HG03135 (cell line): Measurements from ENCODE around the gene ZNF10.
A peak's percentile ranks its signal among the peaks of the same experiment; 100 is the strongest.

Experiments used
- ATAC-seq: cut with Tn5 transposase; IDR thresholded peaks from one replicate; pipeline ENCODE4 v1.9.1; 2021; ENCODE audit warnings: mild to moderate bottlenecking, moderate library complexity; ENCODE audit not compliant: unreplicated experiment

ZNF10 gene

DNA sequence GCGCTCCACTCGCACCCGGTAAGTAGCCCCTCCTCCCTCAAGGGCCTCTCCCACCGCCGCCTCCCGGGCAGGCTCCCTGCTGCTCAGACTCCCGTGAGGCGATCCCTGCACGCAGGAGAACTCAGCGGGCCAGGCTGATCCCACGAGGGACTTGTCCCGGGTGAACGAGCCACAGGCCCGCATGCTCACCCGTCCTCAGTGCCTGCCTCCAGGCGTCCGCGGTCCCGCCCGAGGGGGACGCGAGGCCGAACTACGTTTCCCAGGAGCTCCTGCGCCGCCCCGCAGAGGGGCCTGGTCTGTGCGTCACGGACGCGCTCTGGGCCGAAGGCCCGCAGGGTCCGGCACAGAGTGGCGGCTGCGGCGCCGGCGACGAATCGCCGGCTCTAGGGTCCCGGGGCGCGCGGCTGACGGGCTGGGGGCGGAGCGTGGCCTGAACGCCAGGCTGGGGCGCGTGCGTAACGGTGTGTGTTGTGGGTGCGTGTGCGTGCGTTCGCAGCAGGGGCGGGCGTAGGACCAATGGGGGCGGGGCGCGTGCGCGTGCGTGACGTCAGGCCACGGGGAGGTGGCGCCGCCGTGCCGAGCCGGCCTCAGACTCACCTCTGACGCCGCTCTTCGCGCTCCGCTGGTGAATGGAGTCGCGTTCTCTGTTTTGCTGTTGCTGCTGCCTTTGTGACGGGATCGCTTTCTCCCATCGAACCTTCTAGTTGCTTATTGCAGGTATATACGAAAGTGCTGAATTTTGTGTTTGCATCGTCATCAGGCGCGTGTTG, at the start of gene ZNF10, which contains the start of gene ZNF891:
Gene ZNF10, plus strand, starts transcription at position 590 of the 770 bp plus-strand sequence. CDS start 13,866 bp downstream, outside the sequence.
Gene ZNF891, minus strand, starts transcription at position 237 of the 770 bp plus-strand sequence. CDS start 8,356 bp downstream, outside the sequence.
- ATAC-seq, result peak; percentile 93

DNA sequence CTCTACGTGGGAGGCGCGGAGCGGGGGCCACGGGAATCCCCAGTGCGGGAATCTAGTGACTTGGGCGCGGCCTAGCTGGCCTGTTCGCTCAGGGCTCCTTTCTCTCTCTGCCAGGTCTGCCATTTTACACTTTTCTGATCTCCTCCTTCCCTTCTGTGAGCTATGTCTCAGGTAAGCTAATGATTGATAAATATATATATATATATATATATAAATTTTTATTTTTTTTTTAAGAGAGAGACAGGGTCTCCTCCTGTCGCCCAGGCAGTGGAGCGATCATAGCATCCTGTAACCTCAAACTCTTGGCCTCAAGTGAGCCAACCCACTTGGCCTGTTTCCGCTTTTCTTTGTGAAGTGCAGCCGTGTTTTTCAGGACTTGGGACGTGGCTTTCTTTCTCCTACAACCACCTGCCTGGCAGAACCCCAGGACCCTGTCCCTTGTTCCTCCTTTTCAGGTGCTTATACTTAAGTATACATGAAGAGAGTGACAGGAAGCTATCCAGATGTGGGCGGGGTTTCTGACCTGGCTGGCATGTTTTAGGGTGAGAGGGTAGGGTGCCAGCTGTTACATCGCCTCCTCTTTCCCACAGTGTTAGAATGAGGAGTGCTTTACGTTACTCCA, 49.2 kb upstream of the ZNF10 start:
- ATAC-seq, result no peak

DNA sequence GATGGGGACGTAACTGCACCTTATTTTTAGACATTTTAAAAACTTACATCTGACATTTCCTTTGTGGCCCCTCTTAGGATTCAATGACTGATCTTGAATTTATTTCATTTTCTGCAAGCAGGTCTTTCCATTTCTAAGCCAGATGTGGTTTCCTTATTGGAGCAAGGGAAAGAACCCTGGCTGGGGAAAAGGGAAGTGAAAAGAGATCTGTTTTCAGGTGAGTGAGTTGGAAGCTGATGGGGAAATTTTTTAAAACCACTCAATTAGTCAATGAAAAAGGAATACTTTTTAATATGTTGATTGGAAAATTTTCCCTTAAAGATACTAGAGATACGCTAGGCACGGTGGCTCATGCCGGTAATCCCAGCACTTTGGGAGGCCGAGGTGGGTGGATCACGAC, 47.1 kb upstream of the ZNF10 start:
- no peak for ATAC-seq

DNA sequence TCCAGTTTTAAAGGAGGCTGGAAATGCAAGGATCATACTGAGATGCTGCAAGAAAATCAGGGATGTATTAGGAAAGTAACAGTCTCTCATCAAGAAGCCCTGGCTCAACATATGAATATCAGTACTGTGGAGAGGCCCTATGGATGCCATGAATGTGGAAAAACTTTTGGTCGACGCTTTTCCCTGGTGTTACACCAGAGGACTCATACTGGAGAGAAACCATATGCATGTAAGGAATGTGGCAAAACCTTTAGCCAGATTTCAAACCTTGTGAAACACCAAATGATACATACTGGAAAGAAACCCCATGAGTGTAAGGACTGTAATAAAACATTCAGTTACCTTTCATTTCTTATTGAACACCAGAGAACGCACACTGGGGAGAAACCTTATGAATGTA, 24.8 kb upstream of the ZNF10 start:
- no peak for ATAC-seq

DNA sequence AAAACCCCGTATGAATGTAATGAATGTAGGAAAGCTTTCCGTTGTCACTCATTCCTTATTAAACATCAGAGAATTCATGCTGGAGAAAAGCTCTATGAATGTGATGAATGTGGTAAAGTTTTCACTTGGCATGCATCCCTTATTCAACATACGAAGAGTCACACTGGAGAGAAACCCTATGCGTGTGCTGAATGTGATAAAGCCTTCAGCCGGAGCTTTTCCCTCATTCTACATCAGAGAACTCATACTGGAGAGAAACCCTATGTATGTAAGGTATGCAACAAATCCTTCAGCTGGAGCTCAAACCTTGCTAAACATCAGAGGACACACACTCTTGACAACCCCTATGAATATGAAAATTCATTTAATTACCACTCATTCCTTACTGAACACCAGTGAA, 24.2 kb upstream of the ZNF10 start:
- no peak for ATAC-seq

DNA sequence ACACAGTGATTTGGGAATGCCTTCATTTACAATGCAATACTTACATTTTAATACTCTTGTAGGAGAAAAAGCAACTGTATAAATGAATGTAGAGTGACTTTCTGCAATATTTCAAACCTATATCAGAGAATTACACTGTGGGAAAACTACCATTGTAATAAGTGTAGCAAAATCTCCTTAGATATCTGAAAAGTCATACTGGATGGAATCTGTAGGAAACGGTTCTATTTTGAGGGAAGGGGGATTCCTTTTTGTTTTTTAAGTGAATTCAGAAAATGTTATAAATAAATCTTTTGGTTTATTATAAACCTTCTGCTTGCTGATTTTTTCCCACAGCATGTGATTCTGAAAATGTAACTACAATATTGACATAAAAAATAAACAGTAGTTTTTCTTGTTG, 23.3 kb upstream of the ZNF10 start:
- no peak for ATAC-seq

DNA sequence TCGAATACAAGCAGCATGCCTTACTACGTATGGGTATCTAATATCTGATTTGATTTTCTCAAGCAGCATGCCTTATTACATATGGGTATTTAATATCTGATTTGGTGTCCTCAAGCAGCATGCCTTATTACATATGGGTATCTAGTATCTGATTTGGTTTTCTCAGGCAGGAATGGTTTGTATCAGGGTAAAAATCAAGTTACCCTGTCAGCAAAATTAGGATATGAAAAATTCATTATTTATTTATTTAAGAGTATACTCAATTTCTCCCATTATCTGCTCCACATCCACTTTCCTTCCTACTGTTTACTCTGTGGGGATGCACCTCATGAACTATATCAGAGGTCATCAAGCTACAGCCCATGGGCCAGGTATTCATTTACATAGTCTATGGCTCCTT, 22.3 kb upstream of the ZNF10 start:
- no peak for ATAC-seq

DNA sequence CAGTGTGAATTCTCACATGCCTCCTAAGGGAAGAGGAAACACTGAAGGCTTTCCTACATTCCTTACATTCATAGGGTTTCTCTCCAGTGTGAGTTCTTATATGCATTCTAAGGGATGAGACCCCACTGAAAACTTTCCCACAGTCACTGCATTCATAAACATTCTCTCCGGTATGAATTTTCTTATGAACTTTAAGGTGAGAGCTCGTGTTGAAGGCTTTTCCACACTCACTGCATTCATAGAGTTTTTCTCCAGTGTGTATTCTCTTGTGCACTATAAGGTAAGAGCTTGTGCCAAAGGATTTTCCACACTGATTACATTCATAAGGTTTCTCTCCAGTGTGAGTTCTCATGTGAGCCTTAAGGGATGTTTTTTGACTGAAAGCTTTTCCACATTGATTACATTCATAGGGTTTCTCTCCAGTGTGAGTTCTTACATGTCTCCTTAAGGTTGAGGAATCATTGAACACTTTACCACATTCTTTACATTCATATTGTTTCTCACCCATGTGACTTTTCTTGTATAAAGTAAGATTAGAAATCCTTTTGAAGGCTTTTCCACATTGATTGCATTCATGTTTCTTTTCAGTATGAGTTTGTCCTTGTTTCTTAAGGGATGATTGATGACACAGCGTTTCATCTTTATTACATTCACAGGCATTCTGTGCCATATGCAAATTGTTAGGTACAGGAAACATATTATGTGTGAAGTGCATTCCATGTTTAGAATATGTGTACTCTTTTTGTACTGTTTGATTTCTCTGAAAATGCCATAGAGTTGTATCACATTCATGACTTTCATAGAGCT, 9.8 kb upstream of the ZNF10 start:
- no peak for ATAC-seq

DNA sequence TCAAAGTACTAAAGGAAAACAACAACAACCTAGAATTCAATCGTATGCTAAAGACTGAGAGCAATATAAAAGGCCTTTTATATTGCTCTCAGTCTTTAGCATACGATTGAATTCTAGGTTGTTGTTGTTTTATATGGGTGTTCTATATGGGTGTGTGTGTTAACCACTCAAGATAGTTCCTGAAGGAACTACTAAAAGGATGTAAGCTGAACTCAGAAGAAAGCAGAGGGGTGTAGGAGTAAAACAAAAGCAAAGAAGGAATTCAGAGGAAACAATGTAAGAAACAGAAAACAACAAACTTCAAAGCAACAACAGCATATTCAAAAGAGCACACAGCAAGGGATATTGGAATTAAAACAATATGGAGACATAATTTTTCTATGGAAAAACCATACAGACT, 5.8 kb upstream of the ZNF10 start:
- no peak for ATAC-seq

DNA sequence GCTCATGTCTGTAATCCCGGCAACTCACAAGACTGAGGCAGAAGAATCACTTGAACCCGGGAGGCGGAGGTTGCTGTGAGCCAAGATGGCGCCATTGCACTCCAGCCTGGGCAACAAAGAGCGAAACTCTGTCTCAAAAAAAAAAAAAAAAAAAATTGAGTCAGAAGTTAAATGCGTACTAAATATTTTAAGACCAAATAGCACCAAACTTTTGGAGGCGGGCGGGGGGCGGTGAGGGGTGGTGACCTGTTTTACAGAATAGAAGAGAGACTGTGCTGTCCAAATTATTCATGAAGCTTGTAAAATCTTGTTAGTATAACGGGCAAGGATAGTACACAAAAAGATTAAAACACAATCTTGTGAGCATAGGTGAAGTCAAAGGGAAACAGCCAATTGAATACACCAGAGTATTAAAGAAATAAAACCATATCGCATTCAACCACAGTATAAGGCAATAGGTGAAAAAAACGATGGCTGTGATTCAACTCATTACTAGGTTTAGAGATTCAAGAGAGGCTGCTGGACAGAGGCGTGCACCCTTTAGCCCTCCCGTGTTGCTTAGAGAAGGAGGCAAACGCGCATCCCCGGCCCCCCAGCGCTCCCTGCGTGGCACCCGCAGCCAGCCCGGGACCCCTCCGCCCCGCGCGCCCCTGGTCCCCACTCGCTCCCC, 924 bp upstream of the ZNF10 start:
- ATAC-seq, result peak; percentile 14

DNA sequence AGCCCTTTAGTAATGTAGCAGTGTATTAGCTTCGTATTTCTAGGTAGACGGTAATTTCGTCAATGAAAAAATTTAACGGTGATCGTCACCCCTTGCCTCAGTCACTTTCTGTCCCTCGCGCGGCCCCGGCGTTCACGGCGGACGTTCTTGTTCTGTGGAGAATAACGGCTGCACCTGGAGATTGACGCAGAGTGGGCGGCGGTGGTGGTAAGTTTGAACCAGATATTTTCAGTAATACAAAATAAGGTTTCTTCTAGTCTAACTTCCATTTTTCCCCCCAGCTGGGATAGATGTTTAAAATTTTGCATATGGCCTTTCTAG, 341 bp downstream of the ZNF10 start:
- ATAC-seq, result peak; percentile 1

DNA sequence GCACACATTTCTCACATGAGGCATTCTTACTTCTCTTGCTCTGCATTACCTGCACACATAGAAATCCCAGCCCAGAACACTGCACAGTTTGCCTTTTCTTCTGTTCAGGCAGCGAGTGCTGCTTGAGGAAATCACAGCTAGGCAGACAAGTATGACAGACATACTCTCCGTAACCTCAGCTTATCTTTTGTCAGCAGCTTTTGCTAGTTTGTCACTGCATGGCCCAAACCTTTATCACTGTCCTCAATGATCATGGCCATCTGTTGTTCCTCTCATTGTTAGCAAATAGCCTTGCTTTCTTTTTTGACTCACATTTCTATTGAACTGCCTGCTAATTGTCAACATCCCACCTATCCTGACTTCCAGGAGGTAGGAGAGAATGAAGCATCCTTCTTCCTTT, 5.3 kb downstream of the ZNF10 start:
- no peak for ATAC-seq

DNA sequence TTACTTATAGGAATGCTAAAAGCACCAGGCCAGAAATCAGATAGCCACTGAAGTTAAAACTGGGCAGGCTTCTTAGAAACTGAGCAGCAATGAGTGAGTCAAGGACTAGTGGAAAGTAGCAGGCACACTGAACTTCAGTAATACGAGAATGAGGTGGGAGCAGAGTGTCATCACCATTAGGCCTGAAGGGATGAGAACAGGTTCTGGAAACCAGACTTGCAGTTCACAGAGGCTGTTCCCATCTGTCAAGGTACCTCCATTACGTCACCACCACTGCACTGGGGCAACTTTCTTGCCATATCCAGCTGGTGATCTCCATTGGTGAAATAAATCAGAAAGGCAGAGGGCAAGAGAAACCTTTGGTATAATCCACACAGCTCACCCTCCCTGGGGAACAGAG, 15.6 kb downstream of the ZNF10 start:
- ATAC-seq, result no peak

DNA sequence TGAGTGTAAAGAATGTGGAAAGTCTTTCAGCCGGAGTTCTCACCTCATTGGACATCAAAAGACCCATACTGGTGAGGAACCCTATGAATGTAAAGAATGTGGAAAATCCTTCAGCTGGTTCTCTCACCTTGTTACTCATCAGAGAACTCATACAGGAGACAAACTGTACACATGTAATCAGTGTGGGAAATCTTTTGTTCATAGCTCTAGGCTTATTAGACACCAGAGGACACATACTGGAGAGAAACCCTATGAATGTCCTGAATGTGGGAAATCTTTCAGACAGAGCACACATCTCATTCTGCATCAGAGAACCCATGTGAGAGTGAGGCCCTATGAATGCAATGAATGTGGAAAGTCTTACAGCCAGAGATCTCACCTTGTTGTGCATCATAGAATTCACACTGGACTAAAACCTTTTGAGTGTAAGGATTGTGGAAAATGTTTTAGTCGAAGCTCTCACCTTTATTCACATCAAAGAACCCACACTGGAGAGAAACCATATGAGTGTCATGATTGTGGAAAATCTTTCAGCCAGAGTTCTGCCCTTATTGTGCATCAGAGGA, 25.8 kb downstream of the ZNF10 start:
- no peak for ATAC-seq

DNA sequence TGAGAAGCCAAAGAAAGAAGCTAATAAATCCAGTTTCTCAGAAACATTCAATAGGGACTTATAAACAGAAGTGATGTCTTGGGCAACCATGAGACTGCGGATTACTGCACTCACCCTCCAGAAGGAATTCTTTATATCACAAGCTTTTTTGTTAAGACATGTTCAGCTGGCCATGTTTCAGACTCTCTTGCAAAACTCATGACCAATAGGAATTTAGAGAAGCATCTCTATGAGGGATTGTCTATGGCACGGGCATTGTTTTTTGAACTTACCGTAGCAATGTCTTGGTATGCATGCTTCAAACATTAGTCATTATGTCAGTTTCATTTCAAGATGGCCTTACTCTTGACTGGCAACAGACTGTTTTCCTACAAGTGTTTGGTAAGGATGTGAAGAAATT, 35.3 kb downstream of the ZNF10 start:
- ATAC-seq, result no peak

DNA sequence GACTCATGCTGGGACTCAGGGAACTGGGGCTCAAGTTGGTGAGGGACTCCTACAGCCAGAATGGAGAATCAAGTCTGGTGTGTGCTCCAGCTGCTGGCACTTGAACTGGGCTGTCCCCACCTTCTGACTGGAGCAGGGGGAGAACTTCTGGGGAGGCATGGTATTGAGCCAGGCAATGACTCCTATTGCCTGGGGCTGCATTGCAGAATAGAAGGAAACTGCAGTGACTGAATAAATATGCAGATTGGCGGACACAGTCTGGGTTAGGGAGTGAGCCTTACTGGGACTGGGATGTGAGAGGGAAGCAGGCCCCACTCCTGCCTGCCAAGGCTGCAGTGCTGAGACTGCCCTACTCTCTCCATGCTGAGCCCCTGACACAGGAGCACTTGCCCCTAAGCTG, 42.1 kb downstream of the ZNF10 start:
- no peak for ATAC-seq

DNA sequence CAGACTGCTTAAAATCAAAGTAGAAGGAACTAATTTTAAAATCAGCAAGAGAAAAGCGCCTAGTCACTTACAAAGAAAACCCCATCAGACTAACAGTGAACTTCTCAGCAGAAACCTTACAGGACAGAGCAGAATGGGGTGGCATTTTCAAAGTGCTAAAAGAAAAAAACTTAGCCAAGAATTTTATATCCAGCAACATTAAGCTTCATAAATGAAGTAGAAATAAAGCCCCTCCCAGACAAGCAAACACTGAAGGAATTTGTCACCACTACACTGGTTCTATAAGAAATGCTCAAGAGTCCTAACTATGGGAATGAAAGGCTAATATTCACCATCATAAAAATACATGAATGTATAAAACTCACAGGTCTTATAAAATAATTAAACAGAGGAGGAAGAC, 44.5 kb downstream of the ZNF10 start:
- no peak for ATAC-seq

DNA sequence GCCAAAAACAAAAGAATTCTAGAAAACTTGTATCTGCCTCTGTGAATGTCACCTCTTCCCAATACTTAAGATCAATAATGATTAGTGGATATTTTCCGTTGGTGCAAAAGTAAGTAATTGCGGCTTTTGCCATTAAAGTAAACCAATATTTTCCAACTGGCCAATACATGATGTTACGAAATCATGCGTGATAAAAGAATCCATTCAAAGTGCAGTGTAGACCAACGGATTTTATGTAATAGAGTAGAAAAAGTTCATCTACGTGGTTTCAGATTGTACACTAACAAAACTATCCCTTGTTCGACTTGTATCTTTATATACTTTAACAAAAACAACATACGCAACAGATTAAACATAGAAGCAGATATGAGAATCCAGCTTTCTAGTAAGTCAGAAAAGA, 50.2 kb downstream of the ZNF10 start:
- ATAC-seq, result no peak

DNA sequence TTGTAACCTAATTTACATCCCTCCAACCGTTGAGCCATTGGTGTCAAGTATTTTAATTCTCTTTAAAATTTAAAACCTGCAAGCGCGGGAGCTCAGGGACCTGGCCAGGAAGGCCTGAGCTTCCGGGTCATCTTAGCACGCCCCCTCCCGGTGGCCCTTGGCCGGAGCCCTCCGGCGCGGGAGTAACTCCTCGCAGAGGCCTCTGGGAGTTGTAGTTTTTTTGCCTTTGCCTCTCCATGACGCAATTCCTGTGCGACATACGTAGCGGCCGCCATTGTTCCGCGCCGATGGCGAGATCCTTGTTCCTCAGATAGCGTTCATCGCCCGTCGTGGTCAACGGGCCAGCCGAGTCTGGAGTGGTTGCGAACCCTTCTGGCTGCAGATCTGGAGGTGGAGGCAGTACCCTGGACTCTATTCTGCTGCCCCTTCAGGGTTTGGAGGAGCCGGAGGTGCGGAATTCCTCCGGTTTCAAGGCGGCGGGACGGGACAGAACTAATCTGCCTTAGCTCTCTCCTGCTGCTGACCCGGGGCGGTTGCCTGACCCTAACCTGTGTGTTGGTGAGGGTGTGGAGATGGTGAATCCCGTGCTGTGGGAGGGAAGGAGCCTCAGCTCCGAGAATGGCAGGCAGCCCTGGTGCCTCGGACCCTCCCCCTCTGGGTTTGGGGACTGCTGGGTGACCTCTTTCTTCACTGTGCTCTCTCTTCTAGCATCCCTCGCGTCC, 51.0 kb downstream of the ZNF10 start, which contains the start of gene ZNF268:
Gene ZNF268, plus strand, starts transcription at position 258 of the 722 bp plus-strand sequence. CDS start 503 bp downstream, outside the sequence.
- ATAC-seq, result peak; percentile 91

DNA sequence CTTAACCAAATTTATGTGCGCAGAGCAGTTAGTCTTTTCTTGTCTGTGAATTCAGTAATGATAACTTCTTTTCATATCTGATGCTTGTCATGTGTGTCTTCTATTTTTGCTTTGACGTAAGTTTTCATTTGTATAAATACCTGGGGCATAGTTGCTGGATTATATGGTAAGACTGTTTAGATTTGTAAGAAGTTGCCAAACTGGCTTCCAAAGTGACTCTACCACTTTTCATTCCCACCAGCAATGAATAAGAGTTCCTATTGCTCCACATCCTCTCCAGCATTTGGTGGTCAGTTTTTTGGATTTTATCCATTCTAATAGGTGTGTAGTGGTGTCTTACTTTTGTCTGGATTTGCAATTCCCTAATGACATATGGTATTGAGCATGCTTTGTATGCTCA, 59.7 kb downstream of the ZNF10 start:
- no peak for ATAC-seq
